Activated naive CD8-positive, alpha-beta T cell treated with anti-CD3 and anti-CD28 coated beads, Interleukin-2, amount 50 U/mL, for 16 hours (primary cell): Measurements from ENCODE around the gene INPP5D.
"Not testable (repeated sequence)": the region's sequence is repeated elsewhere in the genome, so short reads cannot be mapped to it uniquely, and the experiment has no call there.

Source experiments
- DNase-seq: peaks from one replicate; pipeline ENCODE4 v3.0.0-alpha.2; 2020; ENCODE audit warnings: low read depth, low spot score

Gene INPP5D

DNA sequence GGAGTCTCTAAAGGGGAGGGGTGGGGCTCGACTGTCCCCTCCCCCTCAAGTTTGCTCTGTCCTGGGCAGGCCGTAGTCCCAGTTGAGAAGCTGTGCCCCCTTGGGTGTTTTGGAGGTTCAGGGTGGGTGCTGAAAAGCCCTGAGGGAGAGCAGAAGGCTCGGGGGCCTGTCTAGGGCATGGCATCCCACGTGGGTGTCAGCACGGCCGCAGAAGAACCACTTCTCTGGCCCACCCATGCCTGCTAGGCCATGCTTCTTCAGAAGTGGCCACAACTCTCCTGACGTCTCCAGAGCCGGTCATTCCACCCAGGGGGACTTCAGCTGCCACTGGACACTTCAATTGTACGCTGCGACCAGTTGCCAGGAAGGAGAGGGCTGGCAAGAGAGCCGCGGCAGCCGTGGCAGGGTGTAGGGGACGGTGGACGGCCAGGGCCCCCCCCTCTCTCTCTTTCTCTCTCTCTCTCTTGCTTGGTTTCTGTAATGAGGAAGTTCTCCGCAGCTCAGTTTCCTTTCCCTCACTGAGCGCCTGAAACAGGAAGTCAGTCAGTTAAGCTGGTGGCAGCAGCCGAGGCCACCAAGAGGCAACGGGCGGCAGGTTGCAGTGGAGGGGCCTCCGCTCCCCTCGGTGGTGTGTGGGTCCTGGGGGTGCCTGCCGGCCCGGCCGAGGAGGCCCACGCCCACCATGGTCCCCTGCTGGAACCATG lies at the start of gene INPP5D:
Gene INPP5D, plus strand, starts transcription at position 546 of the 704 bp plus-strand sequence. Its CDS starts 137 bp downstream, at position 683.
- peak; percentile 47 for DNase-seq

GRCh38 chr2:233010569-233011267 lies 49.4 kb upstream of the INPP5D start:
- no peak for DNase-seq

DNA sequence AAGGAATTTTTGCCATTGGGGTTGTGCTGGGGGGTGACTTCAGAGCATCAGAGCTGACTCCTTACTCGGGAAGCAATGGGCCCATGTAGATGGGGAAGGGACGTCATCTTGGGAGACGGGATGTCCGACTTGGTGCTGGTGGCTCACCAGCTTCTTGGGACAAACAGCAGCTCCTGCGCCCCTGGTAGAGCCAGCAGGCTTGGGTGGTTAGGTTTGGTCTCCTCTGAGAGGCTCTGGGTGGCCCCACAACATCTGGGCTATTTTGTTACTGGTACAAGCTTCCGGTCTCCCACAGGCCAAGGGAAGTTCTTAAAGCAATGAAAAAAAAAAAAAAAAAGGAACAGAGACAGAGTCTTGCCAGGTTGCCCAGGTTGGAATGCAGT lies 48.9 kb upstream of the INPP5D start:
- DNase-seq = no peak

DNA sequence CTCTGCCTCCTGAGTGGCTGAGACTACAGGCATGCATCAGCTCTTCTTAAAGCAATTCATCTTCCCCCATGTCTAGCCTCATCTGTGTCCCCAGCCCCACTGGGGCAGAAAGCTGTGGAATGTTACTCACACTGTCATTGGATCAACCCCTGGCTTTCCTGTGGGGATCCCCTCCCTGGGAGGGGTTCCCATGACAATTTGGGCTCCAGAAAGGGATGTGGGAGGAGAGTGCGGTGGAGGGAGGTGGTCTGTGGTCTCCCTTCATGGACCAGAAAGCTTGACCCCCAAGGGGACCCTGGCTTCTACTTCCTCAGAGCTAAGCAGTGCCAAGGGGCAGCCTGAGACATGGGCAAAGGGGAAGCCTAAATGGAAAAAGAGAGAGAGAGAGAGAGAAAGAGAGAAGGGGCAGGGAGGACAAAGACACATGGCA lies 48.4 kb upstream of the INPP5D start:
- DNase-seq = no peak

- DNase-seq = no peak
Measured at GRCh38 chr2:233012301-233012971, 47.7 kb upstream of the INPP5D start.

GRCh38 chr2:233013027-233013461 lies 47.1 kb upstream of the INPP5D start, which contains the start of gene NGEF:
Gene NGEF, minus strand, starts transcription at chr2:233013256. Its CDS starts 38,366 bp downstream, at chr2:232974890.
- no peak for DNase-seq

GRCh38 chr2:233013650-233014049 lies 46.5 kb upstream of the INPP5D start:
- DNase-seq = no peak

- no peak for DNase-seq
Measured at GRCh38 chr2:233015019-233015645, 45.0 kb upstream of the INPP5D start.

- DNase-seq = no peak
Measured at GRCh38 chr2:233017947-233018346, 42.2 kb upstream of the INPP5D start.

DNA sequence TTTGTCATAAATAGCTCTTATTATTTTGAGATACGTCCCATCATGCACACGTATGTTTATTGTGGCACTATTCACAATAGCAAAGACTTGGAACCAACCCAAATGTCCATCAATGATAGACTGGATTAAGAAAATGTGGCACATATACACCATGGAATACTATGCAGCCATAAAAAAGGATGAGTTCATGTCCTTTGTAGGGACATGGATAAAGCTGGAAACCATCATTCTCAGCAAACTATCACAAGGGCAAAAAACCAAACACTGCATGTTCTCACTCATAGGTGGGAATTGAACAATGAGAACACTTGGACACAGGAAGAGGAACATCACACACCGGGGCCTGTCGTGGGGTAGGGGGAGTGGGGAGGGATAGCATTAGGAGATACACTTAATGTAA lies 40.5 kb upstream of the INPP5D start:
- DNase-seq = not testable (repeated sequence)

- no peak for DNase-seq
Measured at GRCh38 chr2:233020454-233020853, 39.7 kb upstream of the INPP5D start.

DNA sequence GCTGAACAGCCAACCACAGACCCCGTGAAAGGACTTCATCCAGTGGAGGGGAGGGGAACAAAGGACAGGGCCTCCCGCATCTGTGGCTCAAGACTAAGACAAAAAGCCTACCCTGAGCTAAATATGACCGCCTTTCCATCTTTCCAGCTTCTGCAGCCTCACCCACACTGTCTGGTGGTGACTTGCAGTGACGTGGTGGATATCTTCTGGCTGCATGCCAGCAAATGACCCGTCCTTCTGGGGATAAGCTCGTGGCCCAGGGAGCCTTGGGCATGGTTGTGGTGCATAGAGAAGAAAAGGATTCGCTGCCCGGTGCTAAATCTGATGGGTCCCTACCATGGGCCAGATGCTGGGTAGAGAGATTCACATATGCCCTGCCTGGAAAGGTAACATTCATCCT lies 38.4 kb upstream of the INPP5D start:
- no peak for DNase-seq

DNA sequence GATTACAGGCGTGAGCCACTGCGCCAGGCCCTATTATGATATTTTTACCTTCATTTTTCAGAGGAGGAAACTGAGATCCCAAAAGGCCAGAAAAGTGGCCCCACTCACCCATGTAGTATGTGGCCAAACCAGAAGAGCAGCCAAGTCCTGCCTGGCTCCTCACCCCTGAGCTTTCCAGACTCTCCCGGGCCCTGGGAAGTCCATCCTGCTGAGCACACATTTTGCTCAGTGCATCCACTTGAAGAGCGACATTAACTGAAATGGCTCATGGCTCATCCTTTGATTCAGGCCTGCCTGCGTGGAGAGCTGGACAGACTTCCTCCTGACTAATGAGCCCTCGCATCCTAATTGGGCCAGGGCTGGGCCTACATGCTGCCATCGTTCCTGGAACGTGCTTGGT lies 37.6 kb upstream of the INPP5D start:
- no peak for DNase-seq

DNA sequence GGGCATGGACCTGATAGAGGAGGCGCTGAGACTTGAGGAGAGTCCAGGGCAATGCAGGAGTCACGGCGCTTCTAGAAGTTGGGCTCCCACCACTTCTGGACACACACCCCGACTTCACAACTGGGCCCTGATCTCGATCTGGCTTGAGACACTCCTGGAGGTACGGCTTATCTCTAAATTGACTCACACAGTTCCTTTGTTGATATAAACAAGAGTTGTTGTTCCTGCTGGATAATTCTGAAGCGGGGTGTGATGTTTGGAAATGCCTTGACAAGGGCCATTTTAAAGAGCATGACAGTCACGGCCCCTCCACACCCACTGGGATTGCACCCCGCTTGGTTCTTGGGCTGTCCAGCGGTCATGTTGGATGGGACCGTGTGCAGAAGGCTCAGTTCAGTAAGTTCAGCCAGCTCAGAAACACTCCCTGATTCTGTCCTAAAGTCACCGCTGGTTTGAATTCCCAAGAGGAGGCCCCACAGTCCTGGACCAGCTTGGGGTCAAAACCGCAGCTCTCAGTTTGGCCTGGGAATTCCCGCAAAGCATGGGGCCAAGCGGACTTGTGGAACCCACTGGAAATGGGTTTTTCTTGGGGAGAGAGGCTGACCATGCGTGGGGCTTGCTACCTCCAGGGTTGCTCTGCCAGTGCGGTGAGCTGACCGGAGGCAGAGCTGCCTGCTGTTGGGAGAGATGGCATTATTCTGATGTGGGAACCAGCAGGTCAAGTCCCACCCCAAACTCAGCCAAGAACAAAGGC lies 37.0 kb upstream of the INPP5D start:
- DNase-seq = no peak

GRCh38 chr2:233023761-233024410 lies 36.3 kb upstream of the INPP5D start:
- DNase-seq = no peak

DNA sequence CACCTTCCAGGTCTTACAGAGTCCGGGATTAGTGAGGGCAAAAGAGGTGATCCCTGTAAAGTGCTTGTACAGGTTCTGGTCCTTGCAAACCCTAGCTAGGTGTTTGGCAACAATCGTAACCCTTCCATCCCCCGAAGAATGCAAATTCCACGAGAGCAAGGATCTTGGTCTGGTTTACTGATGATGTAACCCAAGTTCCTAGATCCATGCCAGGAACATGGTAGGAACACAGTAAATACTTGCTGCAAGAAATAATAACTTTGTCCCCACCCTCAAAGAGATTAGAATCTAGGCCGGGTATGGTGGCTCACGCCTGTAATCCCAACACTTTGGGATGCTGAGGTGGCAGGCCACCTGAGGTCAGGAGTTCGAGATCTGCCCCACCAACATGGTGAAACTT lies 34.4 kb upstream of the INPP5D start:
- DNase-seq = no peak

GRCh38 chr2:233026198-233026813 lies 33.8 kb upstream of the INPP5D start:
- DNase-seq = no peak

DNA sequence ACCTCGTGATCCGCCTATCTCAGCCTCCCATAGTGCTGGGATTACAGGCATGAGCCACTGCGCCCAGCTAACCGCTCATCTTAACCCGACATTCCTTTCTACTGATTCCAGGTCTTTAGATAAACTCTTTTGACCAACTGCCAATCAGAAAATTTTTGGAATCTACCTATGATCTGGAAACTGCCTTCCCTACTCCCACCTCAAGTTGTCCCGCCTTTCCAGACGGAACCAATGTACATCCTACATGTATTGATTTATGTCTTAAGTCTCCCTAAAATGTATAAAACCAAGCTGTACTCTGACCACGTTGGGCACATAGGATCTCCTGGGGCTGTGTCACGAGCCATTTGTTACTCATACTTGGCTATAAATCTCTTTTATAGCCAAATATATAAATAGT lies 30.8 kb upstream of the INPP5D start:
- no peak for DNase-seq

DNA sequence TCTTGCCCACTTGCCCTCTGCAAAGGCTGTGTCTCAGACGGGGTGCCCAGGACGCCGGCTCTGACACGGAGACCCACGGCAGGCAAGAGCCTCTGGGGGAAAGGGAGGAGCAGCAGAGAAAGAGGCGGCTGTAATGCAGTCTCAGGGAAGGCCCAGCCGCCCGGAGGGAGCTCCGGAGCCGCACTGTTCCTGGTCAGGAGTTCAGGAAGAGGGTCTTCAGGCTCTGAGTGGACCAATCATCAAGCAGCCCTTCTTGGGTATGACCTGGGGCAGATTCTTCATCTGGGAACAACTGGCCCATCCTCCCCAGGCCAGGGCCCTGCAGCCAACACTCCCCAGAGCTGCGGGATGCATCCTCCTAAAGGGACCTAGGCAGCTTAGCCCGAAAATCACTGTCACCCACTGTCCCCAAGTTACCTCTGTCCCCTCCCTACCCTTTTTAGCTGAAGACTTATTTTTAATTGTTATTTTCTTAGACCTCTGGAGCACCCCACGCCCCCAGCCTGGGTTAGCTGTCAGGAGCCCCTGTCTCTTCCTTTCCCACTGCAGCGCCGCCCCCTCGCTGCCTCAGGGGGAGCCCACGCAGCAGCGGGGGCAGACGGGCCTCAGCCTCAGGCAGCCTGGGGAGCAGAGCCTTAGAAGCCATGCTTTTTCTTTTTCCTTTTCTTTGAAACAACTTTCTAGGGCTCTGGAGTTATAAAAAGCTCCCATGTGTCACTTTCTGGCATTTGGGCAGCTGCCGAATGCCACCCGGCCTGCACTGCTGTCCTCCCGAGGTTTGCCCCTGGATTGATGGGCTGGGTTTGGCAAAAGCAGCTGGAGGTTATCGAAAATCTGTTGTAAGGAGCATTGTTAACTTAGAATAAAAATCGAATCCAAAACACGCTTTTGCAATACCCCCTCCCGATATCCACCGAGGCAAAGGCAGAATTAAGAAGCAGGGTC lies 28.3 kb upstream of the INPP5D start:
- no peak for DNase-seq
